NCI-H2107 treated with DMSO at 0.1 percent for 48 hours (cell line): ENCODE measurements around the gene ELAVL2.

Experiments used
- DNase-seq: peaks from one replicate; lab custom pipeline; 2025; ENCODE audit not compliant: unreplicated experiment; lab: John Stamatoyannopoulos, UW

Gene ELAVL2

DNA sequence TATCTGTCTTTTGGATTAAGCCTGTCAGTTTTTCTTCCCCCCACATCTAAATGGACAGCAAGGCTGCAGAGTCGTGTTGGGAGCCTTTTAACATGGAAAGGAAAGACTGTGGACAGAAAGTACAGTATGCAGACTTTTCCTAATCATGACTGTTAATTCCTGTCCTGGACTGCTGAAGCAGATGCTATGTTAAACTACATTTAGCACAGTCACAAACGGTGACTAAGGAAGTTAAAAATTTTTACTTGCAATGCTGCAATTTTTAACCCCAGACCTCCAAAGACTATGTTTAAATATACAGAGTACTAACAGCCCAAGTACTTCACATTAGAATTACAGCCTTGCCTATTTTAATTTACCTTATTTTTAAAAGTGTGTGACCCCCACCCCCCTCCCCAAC, 51.8 kb downstream of the ELAVL2 start:
- no peak for DNase-seq

DNA sequence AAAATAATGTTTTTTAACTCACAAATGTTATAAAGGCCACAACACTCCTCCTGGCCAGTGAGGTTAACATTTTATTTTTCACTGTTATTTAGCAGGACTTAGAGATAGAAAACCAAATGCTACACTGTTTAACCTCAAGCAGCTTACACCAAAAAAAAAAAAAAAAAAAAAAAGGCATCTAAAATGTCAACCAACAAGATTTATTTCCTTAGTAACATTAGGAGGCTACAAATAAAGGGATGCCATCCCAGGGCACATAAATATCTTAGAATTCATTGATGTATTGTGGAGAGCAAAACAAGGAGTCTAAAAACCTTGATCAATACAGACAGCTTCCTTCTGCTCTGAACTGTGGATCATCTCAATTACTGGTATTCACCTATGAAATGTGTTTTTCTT, 53.7 kb downstream of the ELAVL2 start:
- DNase-seq: no peak

DNA sequence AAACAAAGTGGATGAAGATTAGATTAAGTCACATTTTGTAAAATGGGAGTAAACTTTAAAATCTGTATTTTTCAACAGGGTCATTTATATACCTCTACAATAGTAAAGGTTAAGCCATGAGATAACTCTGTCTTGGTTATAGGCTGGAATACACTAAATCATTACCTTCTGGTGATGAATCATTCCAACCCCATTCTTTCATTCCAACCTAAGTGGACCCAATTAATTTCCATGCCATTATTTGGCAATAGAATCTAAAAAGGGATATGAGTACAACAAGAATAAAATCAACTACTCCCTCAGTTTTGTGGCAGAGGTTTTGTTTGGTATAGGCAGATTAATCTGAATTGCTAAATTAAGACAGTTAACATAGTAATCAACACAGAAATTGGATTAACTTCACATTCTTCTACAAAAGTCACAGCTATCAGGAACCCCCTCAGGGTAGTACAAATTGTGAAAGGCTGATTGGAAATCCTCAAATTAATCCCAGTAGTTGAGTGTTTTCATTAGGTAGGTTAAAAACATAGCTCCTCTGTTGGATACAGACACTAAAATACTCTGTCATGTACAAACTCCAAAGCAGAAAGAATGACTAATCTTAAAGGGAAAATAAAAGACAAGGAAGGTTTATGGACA, 54.2 kb downstream of the ELAVL2 start:
- no peak for DNase-seq

DNA sequence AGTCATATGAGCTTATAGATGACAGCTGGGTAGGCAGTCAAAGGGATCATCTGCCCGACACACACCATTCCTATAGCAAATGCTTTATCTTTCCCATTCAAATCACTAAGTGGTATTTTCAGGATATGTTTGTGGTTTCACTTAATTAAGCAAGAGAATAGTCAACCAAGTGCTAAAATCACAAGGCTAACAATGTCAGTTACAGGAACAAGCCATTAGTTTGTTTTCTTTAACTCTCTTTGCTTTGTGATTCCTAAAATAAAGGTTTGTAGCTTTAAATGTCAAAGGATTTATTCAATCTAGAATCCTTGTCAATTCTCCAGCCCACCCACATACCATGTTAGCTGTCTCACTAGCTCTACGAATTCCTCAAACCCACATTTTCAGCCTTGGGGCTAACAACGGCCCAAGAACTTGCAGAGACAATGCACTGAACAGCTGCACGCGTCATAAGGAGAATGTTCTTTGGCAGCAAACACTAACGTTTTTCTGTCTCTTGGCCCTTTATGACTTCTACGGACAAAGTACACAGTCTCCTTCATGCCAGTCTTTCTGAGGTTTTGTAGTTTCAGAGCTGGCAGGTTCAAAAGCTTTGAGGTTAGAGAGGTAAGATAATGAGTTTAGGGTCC, 56.6 kb downstream of the ELAVL2 start:
- DNase-seq: no peak

DNA sequence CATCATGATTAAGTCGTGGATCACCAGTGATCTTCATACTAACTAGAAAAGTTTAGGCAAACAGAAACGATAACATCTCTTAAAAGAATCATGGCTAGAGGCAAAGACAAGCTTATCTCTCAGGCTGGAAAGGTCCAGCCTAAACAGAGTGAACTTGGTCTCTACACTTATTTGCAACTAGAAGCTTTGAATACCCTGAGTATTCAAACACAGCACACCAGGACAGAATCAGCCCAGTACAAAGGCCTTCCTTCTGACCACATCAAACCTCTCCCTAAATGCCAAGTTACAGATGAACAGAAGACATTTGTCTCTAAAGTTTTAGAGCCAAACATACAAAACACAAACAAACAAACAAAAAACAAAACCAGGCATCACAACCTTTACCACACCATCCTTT, 57.2 kb downstream of the ELAVL2 start:
- no peak for DNase-seq

DNA sequence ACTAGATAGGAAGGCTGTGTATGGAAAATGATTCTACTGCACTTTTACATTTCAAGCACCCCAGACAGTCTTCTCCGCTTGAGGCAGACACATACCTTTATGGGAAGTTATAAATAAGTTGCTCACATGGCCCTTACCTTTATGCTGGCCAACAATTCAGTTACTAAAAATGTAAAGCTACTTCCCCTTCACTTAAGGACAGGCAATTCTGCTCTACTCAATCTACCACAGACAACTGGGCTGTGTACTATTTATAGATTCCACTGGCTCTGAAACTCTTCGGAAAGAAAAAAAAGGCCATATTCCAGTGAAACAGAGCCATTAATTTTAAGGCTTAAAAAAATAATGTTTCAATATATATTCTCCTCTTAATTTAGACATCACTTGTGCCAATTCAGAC, 59.4 kb downstream of the ELAVL2 start:
- no peak for DNase-seq

DNA sequence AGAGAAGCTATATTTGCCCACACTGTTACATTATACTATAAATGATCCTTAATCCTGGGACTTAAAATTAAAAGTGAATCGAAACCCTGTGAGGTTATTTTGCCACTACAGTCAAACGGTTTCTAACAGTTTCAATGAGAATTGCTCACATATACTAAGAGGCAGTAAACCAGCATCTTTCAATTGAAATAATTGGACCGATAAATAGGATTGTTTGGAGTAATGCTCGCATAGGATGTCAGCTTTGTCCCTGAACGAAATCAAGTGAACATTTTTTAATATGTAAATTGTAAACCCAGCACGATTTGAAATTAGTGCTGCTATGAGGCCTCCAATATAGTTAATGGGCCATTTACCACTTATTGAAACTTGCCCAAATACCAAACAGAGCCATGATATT, 60.5 kb downstream of the ELAVL2 start:
- DNase-seq: no peak

DNA sequence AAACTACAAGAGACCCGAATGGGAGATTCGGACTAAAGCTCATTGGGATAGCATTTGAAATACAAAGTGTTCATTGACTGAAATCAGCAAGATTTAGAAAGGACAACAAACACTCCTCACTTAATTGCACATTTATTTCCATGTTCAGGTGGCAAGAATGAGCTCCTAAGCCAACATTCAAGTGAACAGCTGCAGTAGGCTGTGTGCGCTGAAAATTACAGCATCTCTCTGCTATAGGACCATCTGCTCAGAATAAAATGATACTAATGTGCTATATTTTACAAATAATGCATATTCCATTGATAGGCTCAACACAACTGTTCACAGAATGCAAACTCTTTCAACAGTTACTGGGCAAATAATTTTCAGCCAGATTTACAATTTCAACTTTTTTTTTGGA, 61.8 kb downstream of the ELAVL2 start:
- no peak for DNase-seq

DNA sequence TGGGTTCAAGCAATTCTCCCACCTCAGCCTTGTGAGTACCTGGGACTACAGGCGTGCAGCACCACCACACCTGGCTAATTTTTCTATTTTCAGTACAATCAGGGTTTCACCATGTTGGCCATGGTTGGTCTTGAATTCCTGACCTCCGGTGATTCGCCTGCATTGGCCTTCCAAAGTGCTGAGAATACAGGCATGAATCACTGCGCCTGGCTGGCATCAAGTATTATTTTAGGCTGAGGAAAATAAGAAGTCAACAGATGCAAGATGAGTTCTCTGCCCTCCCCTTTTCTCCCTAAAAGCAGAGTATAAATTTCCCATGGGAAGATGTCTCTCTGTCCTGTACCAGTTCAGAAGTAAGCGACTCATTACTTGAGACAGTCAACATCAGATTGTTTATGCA, 71.5 kb downstream of the ELAVL2 start:
- DNase-seq: no peak

DNA sequence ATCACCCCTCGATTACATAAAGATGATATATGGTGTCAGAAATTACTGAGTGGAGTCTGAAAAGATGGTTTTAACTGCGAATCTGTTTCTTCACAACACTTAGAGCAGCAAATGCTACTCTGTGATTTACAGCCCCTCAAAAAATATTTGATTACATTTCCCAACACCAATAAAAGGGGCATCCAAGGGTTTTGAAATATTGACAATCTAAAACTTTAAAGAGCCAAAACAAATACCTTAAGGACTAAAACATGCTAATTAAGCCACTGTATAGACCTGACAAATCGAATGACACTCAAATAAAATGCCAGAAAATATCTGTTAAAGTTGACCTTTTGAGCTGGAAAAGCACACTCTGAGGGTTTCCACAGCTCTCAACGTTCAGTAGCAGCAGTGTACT, 73.2 kb downstream of the ELAVL2 start:
- DNase-seq: no peak

DNA sequence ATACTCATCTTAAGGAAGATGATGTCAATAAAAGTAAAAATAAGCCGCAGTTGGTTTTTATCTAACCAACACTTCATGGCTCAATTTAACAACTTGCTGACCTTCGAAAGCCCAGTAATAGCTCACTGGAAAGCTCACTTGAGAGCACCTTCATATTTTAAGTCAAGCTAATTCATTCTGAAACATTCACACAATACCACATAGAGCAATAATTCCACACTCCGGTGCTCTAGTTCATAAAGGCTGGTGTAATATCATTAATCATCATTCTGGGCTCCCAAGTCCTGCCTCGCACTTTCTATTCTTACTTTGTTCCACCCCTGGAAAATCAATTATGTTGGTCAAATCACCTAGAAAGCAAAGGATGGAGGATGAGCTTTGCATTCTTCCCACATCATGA, 74.4 kb downstream of the ELAVL2 start:
- no peak for DNase-seq

DNA sequence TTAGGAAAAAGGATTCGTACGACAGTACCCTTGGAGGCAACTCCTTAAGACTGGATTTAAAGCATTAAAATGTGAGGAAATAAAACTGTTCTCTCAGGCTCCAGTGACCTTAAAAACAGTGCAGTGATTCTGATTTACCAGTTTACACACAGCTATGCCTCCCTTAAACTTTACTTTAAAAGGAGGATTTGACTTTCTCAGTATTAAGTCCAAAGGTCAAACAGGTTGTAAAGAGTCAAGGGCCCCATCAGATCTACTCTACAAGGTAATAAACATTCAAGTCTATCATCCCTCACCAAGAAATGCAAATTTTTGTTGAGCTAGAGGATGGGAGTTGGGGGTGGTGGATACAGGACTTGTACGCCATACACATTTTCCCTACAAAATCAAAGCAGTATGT, 75.2 kb downstream of the ELAVL2 start:
- no peak for DNase-seq

DNA sequence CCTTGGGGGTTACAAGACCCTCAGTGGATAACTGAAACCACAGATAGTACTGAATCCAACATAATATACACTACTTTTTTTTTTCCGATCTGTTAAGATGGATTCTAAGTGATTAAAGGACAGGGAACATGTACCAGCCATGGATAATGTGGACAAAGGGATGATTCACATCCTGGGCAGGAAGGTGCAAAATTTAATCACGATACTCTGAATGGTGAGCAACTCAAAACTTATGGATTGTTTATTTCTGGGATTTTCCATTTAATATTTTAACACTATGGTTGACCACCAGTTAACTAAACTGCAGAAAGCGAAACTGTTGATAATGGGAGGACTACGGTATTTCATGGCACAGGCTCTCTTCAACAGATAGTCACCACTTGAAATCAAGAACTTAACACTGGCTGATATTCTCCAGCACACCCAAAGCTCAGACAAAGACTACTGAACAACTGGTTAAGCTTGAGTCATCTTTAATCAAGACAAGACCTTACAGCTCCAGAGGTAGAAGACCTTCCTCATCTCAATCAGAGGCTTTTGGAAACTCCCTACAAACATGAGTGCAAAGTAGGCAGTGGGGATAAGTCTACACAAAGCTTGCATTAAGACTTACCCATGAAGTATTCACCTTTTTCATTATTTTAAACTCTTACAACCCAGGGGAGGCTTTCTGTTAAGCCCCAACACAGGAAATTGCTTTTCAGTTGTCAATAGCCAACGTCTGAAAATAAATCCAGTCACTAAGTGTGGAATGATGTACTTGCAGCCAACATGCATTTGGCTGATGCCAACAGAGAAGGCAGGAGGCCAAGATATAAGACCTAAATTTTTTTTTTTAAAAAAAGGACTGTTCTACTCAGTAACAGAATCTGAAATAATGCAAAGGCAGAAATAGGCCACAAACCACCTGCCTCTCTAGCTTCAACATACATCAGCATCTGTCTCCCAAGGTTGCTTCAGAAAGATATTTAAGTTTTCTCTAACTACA, 78.7 kb downstream of the ELAVL2 start:
- no peak for DNase-seq

DNA sequence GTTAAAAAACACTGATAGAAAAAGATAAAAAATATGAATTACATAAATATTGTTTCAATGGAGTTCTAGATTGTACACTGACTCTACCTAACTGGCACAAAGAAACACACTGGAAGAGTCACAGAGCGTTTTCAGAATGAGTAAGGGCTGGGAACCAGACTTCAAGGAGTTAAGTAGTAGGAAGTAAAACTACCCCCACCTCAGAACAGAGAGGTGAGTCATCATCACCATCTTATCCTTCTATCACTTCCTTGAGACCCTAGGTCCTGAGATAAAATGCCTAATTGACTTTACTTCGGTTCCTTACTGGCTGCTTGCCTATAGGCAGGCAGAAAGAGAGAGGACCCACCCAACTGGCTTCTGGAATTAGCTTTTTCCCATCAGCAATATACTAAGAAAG, 79.7 kb downstream of the ELAVL2 start:
- DNase-seq: no peak

DNA sequence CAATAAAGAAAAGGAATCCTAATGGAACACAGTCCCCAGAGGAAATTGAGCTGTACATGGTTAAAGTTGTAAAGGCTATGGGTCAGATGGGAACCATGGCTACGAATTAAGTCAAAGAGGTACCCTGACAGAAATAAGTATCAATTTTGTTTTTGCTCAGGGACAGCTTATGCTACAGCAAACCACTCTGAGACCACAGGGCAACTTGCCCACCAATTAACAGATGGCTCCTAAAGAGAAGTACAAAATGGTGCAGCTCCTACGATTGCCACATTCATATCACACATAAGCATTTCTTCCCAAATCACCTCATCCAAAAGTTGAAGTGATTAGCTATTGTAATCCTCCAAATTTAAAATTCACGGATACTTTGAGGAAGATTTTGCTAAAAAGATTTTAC, 83.0 kb downstream of the ELAVL2 start:
- no peak for DNase-seq

DNA sequence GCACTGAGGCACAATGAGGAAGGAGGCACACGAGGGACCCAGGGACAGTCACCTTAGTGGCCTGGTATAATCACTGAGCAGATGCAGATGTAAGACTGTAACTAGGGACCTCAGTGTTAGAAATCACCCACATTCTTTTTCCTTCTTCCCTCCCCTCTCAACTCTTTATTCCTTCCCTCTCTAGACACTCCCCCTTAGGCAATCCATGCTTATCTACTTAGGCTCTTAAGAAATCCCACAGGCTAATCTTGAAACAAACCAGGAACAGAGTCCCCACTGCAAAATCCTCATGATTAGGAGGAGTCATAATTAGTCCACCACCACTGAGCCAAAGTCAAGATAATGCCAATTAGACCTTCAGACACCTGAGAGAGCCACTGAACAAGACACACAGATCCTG, 84.7 kb downstream of the ELAVL2 start:
- no peak for DNase-seq

DNA sequence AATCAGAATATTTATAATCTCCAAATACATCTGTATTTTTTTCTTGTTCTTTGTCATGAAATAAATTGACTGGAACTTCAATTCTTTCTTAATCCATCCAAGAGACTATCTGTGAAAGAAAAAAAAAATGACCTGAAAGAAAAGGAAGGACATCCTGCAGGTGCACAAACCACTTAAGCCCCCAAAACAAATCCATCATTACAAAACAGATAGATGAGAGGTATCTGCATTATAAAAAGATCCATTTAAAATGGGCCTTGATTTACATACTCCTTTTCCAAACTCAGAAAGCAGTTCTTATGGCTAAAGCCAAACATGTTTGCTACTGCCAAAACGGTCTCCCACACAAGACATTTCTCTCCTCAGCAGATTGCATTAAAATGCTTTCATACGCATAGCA, 85.5 kb downstream of the ELAVL2 start:
- no peak for DNase-seq

DNA sequence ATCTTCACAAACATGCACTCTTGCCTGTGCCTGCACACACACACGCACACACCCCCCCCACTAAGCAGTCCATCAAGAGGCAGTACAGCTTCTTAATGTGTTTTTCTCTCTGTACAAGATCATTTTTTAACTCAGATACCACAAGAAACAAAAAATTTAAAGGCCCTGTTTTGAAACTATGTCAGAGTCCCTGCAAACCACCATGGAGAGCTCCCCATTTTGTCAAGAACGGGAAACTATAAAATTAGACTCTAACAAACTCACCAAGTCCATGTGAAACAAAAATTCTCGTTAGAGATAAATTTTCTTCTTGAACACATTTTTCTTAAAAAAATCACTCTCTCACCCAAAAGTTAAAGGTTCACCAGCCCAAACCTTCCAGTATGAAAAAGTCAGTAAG, 86.3 kb downstream of the ELAVL2 start:
- DNase-seq: no peak

DNA sequence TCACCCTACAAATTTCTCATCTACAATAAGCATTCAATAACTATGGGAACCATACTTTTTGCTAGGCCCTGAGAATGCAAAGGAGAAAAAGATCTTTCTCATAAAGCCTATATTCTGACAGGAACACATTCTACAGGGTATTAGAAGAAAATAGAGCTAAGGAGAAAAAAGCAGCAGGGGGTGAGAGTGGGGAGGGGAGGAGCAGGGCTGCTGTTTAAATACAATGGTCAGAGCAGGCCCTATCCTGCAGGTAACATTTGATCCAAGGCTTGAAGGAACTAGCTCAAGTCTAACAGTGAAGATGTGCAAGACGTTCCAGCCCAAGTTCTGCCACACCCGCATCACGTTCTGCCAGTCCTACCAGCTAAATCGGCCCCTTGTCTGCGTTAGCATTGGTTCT, 89.7 kb downstream of the ELAVL2 start:
- no peak for DNase-seq

DNA sequence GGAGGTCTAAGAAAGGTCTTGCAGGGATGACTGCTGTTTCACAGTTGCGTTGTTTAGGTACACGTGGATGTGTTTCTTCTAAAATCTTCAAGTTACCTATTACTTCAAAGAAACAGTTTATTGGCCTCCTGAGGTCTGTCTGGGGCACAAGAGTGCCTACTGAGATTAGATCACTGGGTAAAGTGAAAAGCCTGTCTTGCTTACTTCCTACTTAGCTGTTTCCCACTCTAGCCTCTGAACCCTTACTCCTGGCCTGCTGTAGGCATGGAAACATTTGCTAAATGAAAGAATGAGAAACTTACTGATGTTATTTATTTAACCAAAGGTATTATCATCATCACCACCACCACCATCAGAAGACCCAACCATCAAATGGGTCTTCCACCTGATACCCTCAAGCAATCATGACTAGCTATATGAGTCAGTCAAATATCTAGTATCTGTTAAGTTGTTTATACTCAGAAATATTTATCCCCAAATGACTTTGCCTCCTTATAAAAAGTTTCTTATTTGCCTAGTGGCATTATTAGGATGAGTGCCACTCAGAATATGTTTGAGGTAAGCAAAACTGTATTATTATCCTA, 92.5 kb downstream of the ELAVL2 start:
- no peak for DNase-seq

DNA sequence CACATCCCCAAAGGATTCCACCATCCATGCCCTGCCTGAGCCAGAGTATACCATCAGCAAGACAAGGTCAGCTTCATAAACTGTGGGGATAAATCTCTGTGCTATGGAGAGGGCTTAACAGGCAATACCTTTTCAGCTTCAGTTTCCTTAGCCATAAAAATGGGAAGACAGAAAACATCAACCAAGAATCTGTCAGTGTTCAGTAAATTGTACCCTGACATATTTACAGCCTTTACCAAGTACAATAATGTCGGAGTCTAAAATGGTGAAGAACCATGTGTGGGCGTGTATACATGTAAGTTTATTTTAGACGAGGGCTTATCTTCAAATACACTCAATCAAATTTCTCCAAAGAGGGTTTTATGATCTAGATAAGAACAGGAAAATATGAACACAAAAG, 94.7 kb downstream of the ELAVL2 start:
- no peak for DNase-seq

DNA sequence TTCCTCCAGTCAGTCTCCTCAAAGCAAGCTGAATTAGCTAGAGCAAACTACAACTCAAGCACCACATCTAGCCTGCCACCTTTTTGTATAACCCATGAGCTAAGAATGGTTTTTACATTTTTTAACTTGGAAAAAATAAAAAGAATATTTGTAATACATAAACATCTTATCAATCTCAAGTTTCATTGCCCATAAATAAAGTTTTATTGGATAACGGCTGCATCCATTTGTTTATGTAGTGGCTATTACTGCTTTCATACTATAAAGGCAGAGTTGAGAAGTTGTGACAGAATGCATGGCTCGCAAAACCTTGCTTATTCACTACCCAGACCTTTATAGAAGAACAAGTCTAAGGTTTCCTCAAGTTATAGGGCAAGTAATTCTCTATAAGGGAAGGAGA, 95.7 kb downstream of the ELAVL2 start:
- DNase-seq: no peak
